Mesenchymal stem cell (in vitro differentiated cells and primary cell): ENCODE results near the gene MXD1.
"Not testable (repeated sequence)": the region's sequence is repeated elsewhere in the genome, so short reads cannot be mapped to it uniquely, and the experiment has no call there.

Experiments used
- DNase-seq: peaks from one replicate; pipeline ENCODE4 v3.0.0-alpha.2; 2013
- H2AFZ ChIP-seq: one replicate; pipeline ENCODE4 v1.6.1; 2013; ENCODE audit warnings: low read depth, mild to moderate bottlenecking, control low read depth, inconsistent platforms, low read length, moderate library complexity
- H2AK5ac ChIP-seq: 2 replicates; pipeline ENCODE4 v1.6.1; 2013; ENCODE audit warnings: low read length, moderate library complexity, mild to moderate bottlenecking, inconsistent platforms; ENCODE audit not compliant: severe bottlenecking
- H2BK120ac ChIP-seq: one replicate; pipeline ENCODE4 v1.6.1; 2013; ENCODE audit warnings: low read depth, mild to moderate bottlenecking, inconsistent platforms, low read length, moderate library complexity
- H2BK12ac ChIP-seq, 2 experiments: one replicate each; pipeline ENCODE4 v1.6.1; 2013; ENCODE audit warnings: inconsistent platforms in 2 of 2, low read length in 2 of 2, mild to moderate bottlenecking in 2 of 2, moderate library complexity in 2 of 2, control low read depth in 1 of 2
- H2BK15ac ChIP-seq: one replicate; pipeline ENCODE4 v1.6.1; 2013; ENCODE audit warnings: mild to moderate bottlenecking, low read depth, inconsistent platforms; ENCODE audit not compliant: poor library complexity, severe bottlenecking
- H2BK5ac ChIP-seq: 2 replicates; pipeline ENCODE4 v1.6.1; 2013; ENCODE audit warnings: low read depth, mild to moderate bottlenecking, low read length, control low read depth, inconsistent platforms; ENCODE audit not compliant: poor library complexity, severe bottlenecking
- H3K14ac ChIP-seq, 2 experiments: one replicate each; pipeline ENCODE4 v1.6.1; 2013; ENCODE audit warnings: inconsistent platforms in 2 of 2, low read length in 2 of 2, control low read depth in 1 of 2, mild to moderate bottlenecking in 1 of 2, moderate library complexity in 1 of 2
- H3K18ac ChIP-seq, 2 experiments: one replicate each; pipeline ENCODE4 v1.6.1; 2013; ENCODE audit warnings: inconsistent platforms in 2 of 2, low read length in 2 of 2, control low read depth in 1 of 2, low read depth in 1 of 2, mild to moderate bottlenecking in 1 of 2
- H3K23ac ChIP-seq, 2 experiments: one replicate each; pipeline ENCODE4 v1.6.1; 2013; ENCODE audit warnings: inconsistent platforms in 2 of 2, low read length in 2 of 2, mild to moderate bottlenecking in 2 of 2, moderate library complexity in 2 of 2, control low read depth in 1 of 2
- H3K27ac ChIP-seq: 2 replicates; pipeline ENCODE4 v1.5.1; 2013; ENCODE audit warnings: mild to moderate bottlenecking, moderate library complexity, low read length, control low read depth, inconsistent platforms; ENCODE audit not compliant: poor library complexity, severe bottlenecking
- H3K27me3 ChIP-seq, 2 experiments: 2 replicates each; pipeline versions ENCODE4 v1.6.1 to v1.7.0; 2013; ENCODE audit warnings: low read length in 2 of 2, mild to moderate bottlenecking in 2 of 2, moderate library complexity in 2 of 2, control low read depth in 1 of 2, inconsistent platforms in 1 of 2; ENCODE audit not compliant: control insufficient read depth in 1 of 2, insufficient read depth in 1 of 2
- H3K36me3 ChIP-seq, 2 experiments: 2 replicates each; pipeline versions ENCODE4 v1.6.1 to v1.7.0; 2013; ENCODE audit warnings: low read length in 2 of 2, control low read depth in 1 of 2, inconsistent platforms in 1 of 2, low read depth in 1 of 2, mild to moderate bottlenecking in 1 of 2; ENCODE audit not compliant: insufficient read depth in 2 of 2, control insufficient read depth in 1 of 2
- H3K4ac ChIP-seq, 2 experiments: one replicate each; pipeline ENCODE4 v1.6.1; 2013; ENCODE audit warnings: inconsistent platforms in 2 of 2, low read length in 2 of 2, mild to moderate bottlenecking in 2 of 2, moderate library complexity in 2 of 2, control low read depth in 1 of 2, low read depth in 1 of 2
- H3K4me1 ChIP-seq: 2 replicates; pipeline ENCODE4 v1.6.1; 2013; ENCODE audit warnings: low read depth, low read length, control low read depth; ENCODE audit not compliant: control insufficient read depth, insufficient read depth
- H3K4me2 ChIP-seq: 2 replicates; pipeline ENCODE4 v1.6.1; 2013; ENCODE audit warnings: low read length, mild to moderate bottlenecking, inconsistent platforms; ENCODE audit not compliant: poor library complexity, severe bottlenecking
- H3K4me3 ChIP-seq, 2 experiments: 2 replicates each; pipeline versions ENCODE4 v1.5.1 to v1.7.0; 2013; ENCODE audit warnings: low read length in 2 of 2, mild to moderate bottlenecking in 2 of 2, control low read depth in 1 of 2, low read depth in 1 of 2; ENCODE audit not compliant: insufficient read depth in 1 of 2
- H3K79me1 ChIP-seq: replicated peaks from 2 replicates; pipeline ENCODE4 v1.6.1; 2013; ENCODE audit warnings: mild to moderate bottlenecking, control low read depth, low read length, inconsistent platforms; ENCODE audit not compliant: poor library complexity, severe bottlenecking
- H3K9ac ChIP-seq: 2 replicates; pipeline ENCODE4 v1.7.0; 2013; ENCODE audit warnings: mild to moderate bottlenecking, low read length, moderate library complexity
- H3K9me3 ChIP-seq: 2 replicates; pipeline ENCODE4 v1.7.0; 2013; ENCODE audit warnings: mild to moderate bottlenecking, low read length; ENCODE audit not compliant: control insufficient read depth
- H4K8ac ChIP-seq: one replicate; pipeline ENCODE4 v1.6.1; 2013; ENCODE audit warnings: inconsistent platforms, mild to moderate bottlenecking, low read length, moderate library complexity
- H4K91ac ChIP-seq: one replicate; pipeline ENCODE4 v1.6.1; 2013; ENCODE audit warnings: mild to moderate bottlenecking, low read length, inconsistent platforms
- WGBS: methylation state at CpG from one replicate; pipeline ENCODE4 v1.1.7; 2013; ENCODE audit warnings: mixed read lengths; 5-methylcytosine and 5-hydroxymethylcytosine counted together

The MXD1 gene

GRCh38 chr2:69892838-69893424 lies 22.0 kb upstream of the MXD1 start:
- not testable (repeated sequence) for H2BK15ac ChIP-seq, H3K23ac ChIP-seq, H3K14ac ChIP-seq, H3K27me3 ChIP-seq, H2AFZ ChIP-seq, H4K91ac ChIP-seq, H3K4me1 ChIP-seq, H3K4me2 ChIP-seq, H2BK12ac ChIP-seq, H2BK5ac ChIP-seq, H2BK120ac ChIP-seq, H3K9me3 ChIP-seq, H3K18ac ChIP-seq, H2AK5ac ChIP-seq, H3K27ac ChIP-seq, H3K4ac ChIP-seq
- Histone ChIP-seq H3K9ac (peak overlapping the region; percentile 99), H3K79me1 (peaks cover 14% of the 10 kb centered on the region), H3K36me3 (peaks cover 8 to 23% of the 10 kb centered on the region in 2 experiments), H3K4me3 (peak overlapping the region in 1 of 2 experiments; percentile 91), H4K8ac (peak overlapping the region; percentile 88)
- DNase-seq: peak; percentile 8
- WGBS: 97% methylated on average over 5 of the region's 7 CpGs

GRCh38 chr2:69893684-69894551 lies 21.0 kb upstream of the MXD1 start, which contains the start of gene SNRNP27:
Gene SNRNP27, plus strand, starts transcription at chr2:69893956. Its CDS starts 29 bp downstream, at chr2:69893985.
- H4K91ac ChIP-seq: no peak within 1 kb of the TSS

GRCh38 chr2:69894737-69895136 lies 20.2 kb upstream of the MXD1 start:
- not testable (repeated sequence) for H3K9me3 ChIP-seq, H3K4ac ChIP-seq, H2BK15ac ChIP-seq, H3K18ac ChIP-seq, H3K4me1 ChIP-seq, H3K27ac ChIP-seq, H2BK12ac ChIP-seq, H3K23ac ChIP-seq, H2BK120ac ChIP-seq, H4K8ac ChIP-seq, H2AK5ac ChIP-seq, H4K91ac ChIP-seq, H3K27me3 ChIP-seq, H2AFZ ChIP-seq, DNase-seq, H2BK5ac ChIP-seq, H3K14ac ChIP-seq
- Histone ChIP-seq H3K4me3 (peak overlapping the region in 1 of 2 experiments; percentile 91), H3K9ac (peak overlapping the region; percentile 99), H3K36me3 (peaks cover 14 to 39% of the 10 kb centered on the region in 2 experiments), H3K4me2 (peak overlapping the region; percentile 84), H3K79me1 (peaks cover 16% of the 10 kb centered on the region)
- WGBS: 91% methylated on average over 22 of the region's 23 CpGs

More at GRCh38 chr2:69893684-69894551, 21.0 kb upstream of the MXD1 start, which contains the start of gene SNRNP27:
- Histone ChIP-seq H3K4ac (peak within 1 kb of the TSS; percentile 13 to 49), H3K27ac (peak within 1 kb of the TSS; percentile 51), H2BK120ac (no peak within 1 kb of the TSS), H3K36me3 (peaks cover 10 to 33% of the 10 kb centered on the region in 2 experiments), H3K27me3 (no peaks in the 10 kb centered on the region), H3K23ac (no peak within 1 kb of the TSS), H3K4me2 (peak within 1 kb of the TSS; percentile 84), H2BK5ac (no peak within 1 kb of the TSS), H3K4me1 (peaks cover 7% of the 10 kb centered on the region), H3K4me3 (peak within 1 kb of the TSS; percentile 77 to 91), H2BK12ac (no peak within 1 kb of the TSS), H3K18ac (peak within 1 kb of the TSS; percentile 34 to 40), H4K8ac (peak within 1 kb of the TSS; percentile 88), H3K14ac (no peak within 1 kb of the TSS), H2AK5ac (no peak within 1 kb of the TSS), H3K79me1 (peaks cover 16% of the 10 kb centered on the region), H3K9me3 (peaks cover 5% of the 10 kb centered on the region), H3K9ac (peak within 1 kb of the TSS; percentile 99), H2BK15ac (no peak within 1 kb of the TSS), H2AFZ (no peak within 1 kb of the TSS)
- peak; percentile 79 for DNase-seq
- WGBS: 5% methylated on average over 21 of the region's 32 CpGs
